Skin of body (tissue), 2 donors: ENCODE measurements around the gene TMX4. TPM values are rescaled to one million over a fixed set of nuclear protein-coding genes. Genes with fewer than 3 reads are reported as not detected.
"Not testable (repeated sequence)": the region's sequence is repeated elsewhere in the genome, so short reads cannot be mapped to it uniquely, and the experiment has no call there.

Source experiments
- DNase-seq: peaks from one replicate; lab custom pipeline; 2025; lab: John Stamatoyannopoulos, UW
- total RNA-seq: library from RNA; depleted of rRNA; stranded (reverse); fragments of >200 nt; gene quantifications from one replicate; pipeline ENCODE4 v1.2.3, GENCODE V29; 2014

Gene TMX4
- 15.8 TPM for total RNA-seq

DNA sequence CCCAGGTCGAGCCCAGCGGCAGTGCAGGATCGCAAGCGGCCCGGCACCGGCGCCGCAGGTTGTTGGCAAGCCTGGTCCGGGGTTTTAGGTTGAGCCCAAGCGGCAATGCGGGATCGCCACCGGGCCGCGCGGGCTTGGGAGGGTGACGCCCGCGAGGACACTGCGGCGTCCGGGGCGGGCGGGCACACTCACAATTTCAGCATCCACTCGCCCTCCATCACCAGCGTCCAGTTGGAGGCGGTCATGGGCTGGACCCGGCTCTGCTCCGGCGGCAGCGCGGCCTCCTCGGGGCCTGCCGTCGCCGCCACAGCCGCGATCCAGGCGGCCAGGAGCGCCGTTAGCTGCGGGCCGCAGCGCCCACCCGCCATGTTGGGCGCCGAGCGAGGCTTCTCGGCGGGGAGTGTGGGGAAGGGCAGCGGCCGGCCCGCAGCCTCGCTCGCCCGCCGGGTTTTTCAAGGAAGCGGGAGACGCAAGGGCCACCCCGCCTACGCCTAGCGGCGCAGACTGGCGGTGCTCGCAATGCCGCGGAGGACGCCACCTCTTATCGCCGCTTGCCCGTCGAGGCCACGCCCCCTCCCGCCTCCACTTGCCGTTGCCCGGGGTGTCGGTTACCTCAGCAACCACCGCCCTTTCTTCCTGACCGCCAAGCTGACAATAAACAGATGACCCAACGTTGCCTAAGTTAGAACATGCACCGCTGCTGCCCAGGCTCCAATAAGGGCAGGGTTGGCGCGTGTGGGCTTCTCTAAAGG, at the start of gene TMX4:
TMX4 (minus strand) TSS at position 516 of the 752 bp plus-strand sequence; CDS start at position 368, 148 bp downstream.
- peak; percentile 74 for DNase-seq

GRCh38 chr20:8067082-8067481, 47.5 kb upstream of the TMX4 start:
- DNase-seq, result no peak

- no peak for DNase-seq
Observed at GRCh38 chr20:8066662-8067061, 47.1 kb upstream of the TMX4 start.

DNA sequence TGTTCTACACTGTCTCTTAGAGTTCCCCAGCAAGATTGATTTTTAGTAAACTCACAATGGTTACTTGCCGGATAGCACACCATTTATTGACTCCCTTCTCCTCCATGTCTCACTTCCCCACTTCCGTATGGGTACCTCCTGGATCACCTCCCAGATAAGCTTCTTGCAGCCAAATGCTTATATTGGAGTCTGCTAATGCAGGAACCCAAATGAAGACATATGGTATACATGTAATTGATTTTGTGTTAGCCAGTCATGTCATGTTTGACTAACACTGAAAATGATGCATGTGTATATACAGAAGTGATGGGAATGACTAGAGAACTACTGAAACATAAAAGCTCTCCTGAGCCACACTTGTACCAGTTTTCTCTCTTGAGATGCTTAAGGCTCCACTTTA, 46.1 kb upstream of the TMX4 start:
- no peak for DNase-seq

- no peak for DNase-seq
Observed at GRCh38 chr20:8062756-8063155, 43.2 kb upstream of the TMX4 start.

DNA sequence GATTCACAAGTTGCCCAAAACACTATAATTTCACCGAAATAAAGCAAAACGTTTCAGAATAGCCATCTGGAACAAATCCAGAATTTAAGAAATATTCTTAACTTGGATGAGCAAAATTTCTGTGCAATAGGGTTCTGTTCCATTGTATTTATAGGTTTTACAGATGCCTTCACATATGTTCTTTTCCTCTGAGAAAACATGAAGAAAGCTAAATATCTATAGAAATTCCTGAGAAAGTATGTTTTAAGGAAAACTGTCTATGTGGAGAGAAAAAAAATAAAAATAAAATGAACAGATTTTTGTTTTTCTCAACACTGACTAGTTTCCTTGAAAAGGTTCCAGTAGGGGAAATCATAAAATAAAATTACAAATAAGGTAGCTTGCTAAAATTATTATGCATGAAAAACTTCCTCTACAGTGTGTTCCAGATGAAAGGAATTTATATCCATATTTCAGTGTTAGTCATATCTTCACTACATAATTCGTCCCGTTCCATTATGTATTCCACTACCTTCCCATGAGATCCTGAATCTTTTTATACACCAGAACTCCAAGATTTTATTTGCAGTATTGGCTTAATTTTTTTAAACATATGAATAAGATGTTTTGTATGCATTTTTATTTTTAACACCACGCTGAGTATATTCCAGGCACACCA, 42.4 kb upstream of the TMX4 start:
- no peak for DNase-seq

- no peak for DNase-seq
Observed at GRCh38 chr20:8060977-8061376, 41.4 kb upstream of the TMX4 start.

DNA sequence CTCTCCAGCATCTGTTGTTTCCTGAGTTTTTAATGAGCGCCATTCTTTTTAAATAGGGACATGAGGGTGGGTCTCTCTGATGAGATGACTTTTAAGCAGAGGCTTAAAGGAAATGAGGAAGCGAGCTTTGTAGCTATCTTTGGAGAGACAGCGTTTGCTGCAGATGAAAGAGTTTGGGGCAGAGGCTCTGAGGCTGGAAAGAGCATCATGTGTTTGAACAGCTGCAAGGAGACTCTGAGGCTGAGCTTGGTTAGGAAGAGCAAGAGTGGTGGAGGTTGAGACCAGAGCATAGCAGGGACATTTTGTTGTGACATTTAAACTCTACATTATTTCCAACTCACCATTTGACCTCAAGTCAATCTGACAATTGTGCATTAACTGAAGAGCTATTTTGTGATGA, 38.3 kb upstream of the TMX4 start:
- no peak for DNase-seq

DNA sequence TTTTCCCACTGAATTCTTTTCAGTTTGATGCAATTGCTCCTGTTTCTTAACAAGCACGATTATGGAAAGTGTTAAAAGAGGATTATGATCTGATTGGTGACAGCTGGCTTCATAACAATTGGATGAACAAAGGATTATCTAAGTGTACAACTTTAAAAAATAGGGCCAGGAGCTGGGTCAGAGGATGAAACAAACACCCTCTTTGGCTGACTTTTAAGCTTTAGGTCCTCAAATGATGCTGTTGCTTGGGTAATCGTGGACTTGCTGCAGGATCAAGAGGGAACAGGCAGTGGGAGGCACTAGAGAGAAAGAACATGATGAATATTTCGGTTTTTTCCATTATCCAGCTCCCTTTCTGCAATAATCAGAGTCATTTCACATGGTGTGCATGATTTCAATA, 35.5 kb upstream of the TMX4 start:
- DNase-seq, result no peak

DNA sequence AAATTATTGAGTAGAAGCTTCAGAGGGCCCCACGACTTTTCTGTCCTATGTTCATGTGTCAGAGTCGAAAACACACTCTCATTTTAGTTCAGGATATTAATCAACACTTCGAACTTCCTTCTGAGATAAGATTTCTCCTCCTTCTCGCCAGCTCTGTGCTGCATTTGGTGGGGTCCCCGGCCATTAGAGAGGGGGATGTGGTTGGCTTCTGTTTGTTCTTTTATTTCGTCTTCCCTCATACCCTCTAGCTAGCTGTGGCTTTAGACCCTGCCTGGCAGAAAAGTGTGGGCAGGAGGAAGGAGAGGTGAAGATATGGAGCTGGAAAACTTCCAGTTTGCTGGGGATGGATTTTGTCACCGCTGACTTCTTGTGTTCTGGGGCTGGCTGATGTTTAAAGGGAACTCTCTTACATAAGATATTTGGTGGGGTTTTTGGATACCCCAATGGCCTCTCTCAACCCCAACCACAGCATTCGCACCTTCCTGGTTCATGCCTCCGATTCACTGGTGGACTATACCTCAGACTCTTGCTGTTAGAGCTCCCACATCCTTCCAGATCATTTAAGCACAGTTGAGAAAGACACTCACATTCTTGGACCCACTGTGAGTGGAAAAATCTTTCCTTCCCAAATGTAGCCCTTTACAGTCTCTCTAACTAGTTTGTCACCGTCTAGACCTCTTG, 30.7 kb upstream of the TMX4 start:
- DNase-seq, result no peak

GRCh38 chr20:8049310-8049709, 29.7 kb upstream of the TMX4 start:
- peak; percentile 6 for DNase-seq

DNA sequence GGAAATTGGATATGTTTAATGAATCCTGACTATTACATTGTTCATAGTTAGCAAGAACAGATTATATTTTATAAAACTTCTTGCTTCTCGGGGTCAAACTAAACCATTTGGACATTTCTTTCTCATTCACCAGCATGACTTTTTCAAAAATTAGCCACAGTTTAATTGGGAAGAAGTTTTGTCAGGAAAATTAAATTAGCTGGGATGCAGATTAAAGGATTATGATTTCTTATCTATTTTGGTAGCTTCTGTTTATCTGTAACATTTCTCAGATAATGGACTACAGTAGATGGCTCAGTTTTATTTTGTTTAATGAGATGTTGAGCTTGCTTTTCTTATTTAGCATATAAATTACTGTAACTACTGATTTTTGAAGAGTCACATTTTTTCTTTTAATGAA, 26.4 kb upstream of the TMX4 start:
- no peak for DNase-seq

DNA sequence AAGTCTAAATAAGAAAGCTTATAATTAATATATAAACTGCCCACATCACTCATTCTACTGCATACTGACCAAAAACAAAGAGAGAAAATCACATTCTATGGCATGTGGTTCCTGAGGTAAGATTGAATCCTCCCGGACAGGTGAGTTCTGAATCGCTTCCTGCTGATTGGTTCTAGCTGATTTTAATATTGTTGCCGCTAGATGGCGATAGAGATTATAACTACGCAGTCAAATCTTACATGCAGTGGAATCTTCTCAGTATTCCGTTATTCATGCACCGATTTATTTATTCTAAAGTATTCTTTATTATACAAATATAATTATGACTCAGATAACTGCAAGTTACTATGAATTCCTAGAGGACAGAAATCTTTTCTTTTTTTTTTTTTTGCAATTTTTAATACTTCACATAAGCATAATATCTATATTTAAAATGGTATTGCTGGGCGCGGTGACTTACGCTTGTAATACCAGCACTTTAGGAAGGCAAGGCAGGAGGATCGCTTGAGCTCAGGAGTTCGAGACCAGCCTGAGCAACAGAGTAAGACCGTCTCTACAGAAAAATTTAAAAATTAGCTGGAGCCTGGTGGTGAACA, 24.2 kb upstream of the TMX4 start:
- peak; percentile 32 for DNase-seq

DNA sequence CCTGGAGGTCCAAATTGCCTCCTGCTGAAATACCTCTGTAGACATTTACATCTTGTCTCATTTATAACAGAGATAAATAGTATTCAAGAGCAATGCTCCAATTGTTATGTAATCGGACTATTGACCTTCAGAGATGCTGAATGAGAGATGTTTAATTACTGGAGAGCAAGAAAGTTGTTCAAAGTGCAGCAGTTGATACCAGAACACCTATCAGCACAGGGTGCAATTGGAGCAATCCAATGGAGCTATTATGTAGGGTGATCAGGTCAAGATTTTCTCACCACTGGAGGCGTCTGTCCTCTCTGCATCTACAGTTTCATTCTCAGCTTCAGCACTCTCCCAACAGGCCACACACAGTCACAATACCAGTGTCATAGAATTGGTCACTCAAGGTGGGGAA, 19.5 kb upstream of the TMX4 start:
- DNase-seq, result no peak

DNA sequence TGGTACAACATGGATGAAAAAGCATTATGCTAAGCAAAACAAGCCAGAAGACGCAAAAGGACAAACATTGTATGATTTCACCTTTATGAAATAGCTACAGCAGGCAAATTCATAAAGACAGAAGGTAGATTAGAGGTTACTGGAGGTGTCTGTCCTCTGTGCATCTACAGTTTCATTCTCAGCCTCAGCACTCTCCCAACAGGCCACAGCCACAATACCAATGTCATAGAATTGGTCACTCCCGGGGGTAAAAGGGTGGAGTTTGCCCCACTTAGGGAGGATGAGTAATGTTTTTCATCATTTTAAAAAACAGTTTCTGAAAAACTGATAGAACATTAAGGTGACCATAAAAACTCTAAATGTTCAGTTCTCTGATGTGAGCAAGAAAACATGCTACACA, 17.2 kb upstream of the TMX4 start:
- no peak for DNase-seq

GRCh38 chr20:8033151-8033841, 13.7 kb upstream of the TMX4 start:
- DNase-seq, result no peak

DNA sequence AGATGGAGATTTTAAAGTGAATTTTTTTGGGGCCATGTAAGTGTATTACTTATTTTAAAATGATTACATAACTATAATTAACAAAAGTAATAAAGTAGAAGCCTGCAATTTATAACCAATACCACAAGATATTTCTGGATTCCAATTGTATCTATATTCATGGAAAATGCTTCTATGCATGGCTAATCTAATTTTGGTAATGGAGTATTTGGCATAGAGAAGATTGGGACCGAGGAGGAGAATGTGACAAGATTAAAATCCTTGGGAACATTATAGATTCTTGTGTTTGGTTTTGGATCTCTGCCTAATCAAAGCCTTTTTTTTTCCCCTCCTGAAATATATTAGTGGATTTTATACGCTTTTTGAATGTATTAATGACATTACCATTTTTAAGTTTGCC, 12.9 kb upstream of the TMX4 start:
- DNase-seq, result no peak

- not testable (repeated sequence) for DNase-seq
Observed at GRCh38 chr20:8031539-8031938, 12.0 kb upstream of the TMX4 start.

- no peak for DNase-seq
Observed at GRCh38 chr20:8021541-8022269, 2.1 kb upstream of the TMX4 start.

DNA sequence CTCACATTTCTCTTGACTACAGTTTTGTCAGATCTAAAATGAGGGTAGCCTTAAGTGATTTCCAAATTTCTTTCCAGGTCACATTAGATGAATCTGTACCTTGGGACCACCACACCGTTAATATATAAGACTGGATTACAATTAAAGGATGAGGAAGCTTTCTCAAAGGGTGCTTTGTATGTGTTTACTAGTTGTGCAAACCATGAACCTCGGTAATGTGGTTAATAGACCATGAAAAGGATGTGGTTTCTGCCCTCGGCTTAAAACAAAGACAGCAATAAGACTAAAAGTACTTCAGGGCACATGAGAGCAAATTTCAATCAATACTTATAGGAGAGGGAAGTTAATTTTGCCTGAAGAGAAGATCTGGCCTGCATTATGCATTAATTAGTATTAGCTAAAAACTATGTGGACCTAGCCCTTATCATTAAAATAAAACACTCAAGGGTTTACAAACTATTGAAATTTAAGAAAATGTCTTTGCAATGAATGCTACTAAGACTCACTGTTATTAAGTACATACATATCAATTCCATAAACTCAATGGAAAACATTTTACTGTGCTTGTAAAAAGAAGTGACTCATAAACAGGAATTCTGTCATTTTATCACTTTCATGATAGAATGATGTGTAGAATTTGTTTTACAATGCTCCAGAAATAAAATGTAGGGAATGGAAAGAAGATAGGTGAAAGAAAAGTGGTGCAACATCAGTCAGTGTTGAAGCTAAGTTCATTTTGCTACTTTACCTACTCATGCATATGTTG, 936 bp upstream of the TMX4 start:
- no peak for DNase-seq

DNA sequence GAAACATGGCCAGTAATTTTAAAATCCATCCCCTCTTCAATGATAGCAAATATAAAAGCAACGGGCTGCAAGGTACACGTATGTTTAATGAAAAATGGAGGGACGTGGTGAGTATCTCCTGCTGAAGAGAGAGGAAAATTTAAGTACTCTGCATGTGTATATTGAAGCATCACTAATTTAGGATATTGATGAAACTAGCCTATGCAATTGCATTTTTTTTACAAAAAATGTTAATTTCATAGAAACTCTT, 362 bp upstream of the TMX4 start:
- no peak for DNase-seq
